ENCODE results near the gene OR13G1.
"Not testable (repeated sequence)": the region's sequence is repeated elsewhere in the genome, so short reads cannot be mapped to it uniquely, and the experiment has no call there.

The OR13G1 gene

GRCh38 chr1:247679639-247680038, at the start of gene OR13G1:
Gene OR13G1 (minus strand): TSS chr1:247679739. CDS start chr1:247673041, 6,698 bp downstream.
- DNase-seq: no peak

- no peak for DNase-seq
Measured at GRCh38 chr1:247721222-247721621, 41.7 kb upstream of the OR13G1 start.

GRCh38 chr1:247716546-247716945, 37.0 kb upstream of the OR13G1 start, which contains the start of gene OR6F1:
Gene OR6F1 (minus strand): TSS chr1:247716646. CDS start chr1:247712755, 3,891 bp downstream.
- DNase-seq: no peak

GRCh38 chr1:247713753-247714152, 34.2 kb upstream of the OR13G1 start:
- no peak for DNase-seq

GRCh38 chr1:247710681-247711080, 31.1 kb upstream of the OR13G1 start:
- not testable (repeated sequence) for DNase-seq

GRCh38 chr1:247701338-247701737, 21.8 kb upstream of the OR13G1 start:
- DNase-seq: no peak

- no peak for DNase-seq
Measured at GRCh38 chr1:247681288-247681897, 1.9 kb upstream of the OR13G1 start.

- DNase-seq: no peak
Measured at GRCh38 chr1:247680171-247680570, 632 bp upstream of the OR13G1 start.

GRCh38 chr1:247669225-247669624, 10.3 kb downstream of the OR13G1 start:
- no peak for DNase-seq

GRCh38 chr1:247656221-247656875, 23.2 kb downstream of the OR13G1 start:
- DNase-seq: no peak

GRCh38 chr1:247653040-247653439, 26.5 kb downstream of the OR13G1 start:
- no peak for DNase-seq

- DNase-seq: no peak
Measured at GRCh38 chr1:247647864-247648263, 31.7 kb downstream of the OR13G1 start.

- DNase-seq: no peak
Measured at GRCh38 chr1:247646867-247647266, 32.7 kb downstream of the OR13G1 start.

- no peak for DNase-seq
Measured at GRCh38 chr1:247642742-247643141, 36.8 kb downstream of the OR13G1 start.

- DNase-seq: no peak
Measured at GRCh38 chr1:247639381-247639981, 40.1 kb downstream of the OR13G1 start.

GRCh38 chr1:247638781-247639180, 40.8 kb downstream of the OR13G1 start:
- DNase-seq: no peak

- DNase-seq: no peak
Measured at GRCh38 chr1:247638011-247638410, 41.5 kb downstream of the OR13G1 start.

GRCh38 chr1:247627951-247628350, 51.6 kb downstream of the OR13G1 start:
- no peak for DNase-seq
